Glomerular visceral epithelial cell (primary cell): ENCODE data around the gene SYNGR2.

Source experiments
- DNase-seq: peaks from one replicate; pipeline ENCODE4 v3.0.0-alpha.2; 2016; ENCODE audit errors: extremely low spot score

Gene SYNGR2

DNA sequence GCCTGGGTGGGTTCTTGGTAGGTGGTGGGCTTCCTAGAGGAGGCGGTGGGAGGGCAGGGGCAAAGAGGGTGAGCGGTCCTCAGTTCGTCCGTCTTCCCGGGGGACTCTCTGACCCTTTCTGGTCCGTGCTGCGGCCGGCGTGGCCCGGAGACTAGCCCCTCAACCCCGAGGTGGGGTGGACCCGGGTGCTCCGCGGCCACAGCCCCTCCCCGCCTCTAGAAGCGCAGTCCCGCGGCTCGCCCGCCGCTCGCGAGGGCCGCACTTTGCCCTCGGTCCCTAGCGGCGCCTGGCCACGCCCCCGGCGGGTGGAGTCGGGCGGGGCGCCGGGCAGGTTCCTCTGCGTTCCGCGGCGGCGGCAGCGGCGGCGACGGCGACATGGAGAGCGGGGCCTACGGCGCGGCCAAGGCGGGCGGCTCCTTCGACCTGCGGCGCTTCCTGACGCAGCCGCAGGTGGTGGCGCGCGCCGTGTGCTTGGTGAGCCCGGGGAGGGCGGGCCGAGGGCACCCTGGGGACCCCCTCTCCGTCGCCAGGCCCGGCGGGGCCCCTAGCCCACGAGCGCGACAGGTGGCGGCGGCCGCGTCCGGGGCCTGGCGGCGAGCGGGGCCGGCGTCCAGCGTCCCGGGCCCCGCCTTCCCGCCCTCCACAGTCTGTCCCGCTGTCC is at the start of gene SYNGR2:
Gene SYNGR2, plus strand, starts transcription at position 340 of the 661 bp plus-strand sequence. Its CDS starts 36 bp downstream, at position 376.
- DNase-seq = peak; percentile 80

DNA sequence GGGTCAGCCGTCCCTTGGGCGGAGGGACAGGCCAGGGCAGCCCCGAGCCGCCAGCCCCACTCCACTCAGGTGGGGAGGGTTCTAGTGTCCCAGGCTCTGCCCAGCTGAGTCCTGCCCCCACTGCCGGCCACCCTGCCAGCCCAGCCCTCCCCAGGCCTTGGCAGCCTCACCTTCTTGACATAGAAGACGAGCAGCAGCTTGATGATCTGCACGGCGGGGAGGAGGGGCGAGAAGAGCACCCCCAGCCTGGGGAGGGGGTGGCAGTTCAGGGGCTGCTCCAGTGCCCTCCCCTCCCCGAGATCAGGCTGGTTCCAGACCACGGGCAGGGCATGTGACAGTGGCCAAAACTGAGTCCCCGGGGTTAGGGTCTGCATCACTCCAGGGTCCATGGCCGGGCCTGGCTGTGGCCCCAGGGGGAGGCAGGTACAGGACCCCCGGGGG is 49.6 kb upstream of the SYNGR2 start:
- DNase-seq = no peak

DNA sequence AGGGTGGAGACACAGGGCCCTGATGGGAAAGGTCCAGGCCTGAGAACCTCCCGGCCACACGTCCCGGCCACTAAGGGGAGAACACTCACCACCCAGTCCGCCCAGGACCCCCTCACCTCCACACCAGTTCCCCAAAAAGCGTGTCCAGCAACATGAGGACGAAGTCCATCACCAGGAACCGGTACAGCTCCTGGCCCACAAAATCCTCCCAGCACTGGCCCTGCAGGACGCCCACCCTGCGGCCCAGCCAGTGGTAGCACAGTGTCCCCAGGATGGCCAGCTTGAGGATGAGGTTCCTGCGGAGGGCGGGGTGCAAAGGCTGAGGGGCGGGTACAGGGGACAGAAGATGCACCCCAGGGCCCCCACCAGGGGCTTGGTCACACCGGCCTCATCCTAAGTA is 47.8 kb upstream of the SYNGR2 start:
- DNase-seq = no peak

DNA sequence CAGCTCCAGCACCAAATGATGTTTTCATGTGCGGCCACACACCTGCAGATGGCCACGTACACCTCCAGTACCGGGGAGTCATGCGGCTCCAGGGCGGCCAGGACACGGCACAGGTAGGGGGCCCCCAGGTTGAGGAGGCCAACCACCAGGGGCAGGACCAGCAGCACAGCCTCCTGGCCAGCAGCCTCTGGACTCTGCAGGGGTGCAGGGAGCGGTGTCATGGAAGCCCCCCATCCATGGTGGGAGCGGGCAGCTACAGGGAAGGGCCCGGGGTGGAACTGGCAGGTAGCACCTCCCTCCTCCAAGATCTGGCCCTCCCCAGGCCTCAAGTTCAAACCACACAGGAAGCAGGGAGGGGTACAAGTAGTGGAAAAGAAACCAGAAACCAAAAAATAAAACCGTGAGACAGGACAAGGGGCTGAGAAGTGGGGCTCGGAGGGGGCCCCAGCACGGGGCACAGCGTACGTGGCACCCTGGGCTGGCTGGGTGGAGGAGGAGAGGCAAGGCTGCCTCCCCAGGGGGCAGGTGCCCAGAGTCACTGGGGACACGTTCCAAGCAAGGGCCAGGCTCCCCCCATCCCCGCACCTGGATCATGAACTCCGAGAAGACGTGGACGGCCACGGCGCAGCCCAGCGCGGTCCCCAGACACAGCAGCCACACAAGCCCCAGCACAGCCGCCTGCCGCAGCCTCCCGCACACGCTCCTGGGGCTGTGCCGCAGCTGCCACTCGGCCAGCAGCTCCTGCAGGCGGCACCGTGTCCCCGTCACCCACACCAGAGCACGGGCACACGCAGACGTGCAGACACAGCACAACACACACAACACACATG is 47.2 kb upstream of the SYNGR2 start:
- no peak for DNase-seq

DNA sequence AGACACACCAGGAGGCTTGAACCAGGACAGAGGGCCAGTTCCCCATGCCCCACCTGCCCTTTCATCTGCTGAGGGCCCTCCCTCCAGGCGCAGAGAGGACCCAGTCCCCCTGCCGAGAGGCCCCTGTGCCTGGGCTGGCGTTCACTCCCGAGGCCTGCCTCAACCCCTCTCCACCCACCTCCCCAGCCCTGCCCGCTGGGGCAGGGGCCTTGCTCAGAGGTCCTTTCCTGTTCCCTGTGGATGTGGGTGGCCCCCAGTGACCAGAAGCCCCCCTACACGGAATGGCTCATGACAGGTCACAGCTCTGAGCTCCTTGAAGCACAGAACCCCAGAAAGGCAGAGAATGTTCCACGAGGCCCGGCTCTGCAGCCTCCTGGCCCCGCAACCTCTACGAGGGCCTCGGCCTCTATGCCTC is 46.6 kb upstream of the SYNGR2 start:
- no peak for DNase-seq

GRCh38 chr17:78122216-78122930 is 46.0 kb upstream of the SYNGR2 start:
- no peak for DNase-seq

DNA sequence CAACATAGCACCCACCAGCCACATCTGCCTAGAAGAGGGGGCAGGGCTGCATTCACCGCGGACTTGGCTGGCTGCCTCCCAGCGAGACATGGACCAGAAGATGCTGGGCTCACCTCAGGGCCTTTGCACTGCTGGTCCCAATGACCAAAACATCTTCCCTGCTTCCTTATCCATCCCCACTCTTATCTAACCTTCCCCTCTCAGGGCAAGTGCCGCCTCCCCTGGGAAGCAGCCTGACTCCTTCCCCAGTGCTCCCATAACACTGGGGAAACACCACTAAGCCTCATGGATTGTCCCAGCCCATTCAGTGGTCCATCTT is 45.5 kb upstream of the SYNGR2 start:
- no peak for DNase-seq

DNA sequence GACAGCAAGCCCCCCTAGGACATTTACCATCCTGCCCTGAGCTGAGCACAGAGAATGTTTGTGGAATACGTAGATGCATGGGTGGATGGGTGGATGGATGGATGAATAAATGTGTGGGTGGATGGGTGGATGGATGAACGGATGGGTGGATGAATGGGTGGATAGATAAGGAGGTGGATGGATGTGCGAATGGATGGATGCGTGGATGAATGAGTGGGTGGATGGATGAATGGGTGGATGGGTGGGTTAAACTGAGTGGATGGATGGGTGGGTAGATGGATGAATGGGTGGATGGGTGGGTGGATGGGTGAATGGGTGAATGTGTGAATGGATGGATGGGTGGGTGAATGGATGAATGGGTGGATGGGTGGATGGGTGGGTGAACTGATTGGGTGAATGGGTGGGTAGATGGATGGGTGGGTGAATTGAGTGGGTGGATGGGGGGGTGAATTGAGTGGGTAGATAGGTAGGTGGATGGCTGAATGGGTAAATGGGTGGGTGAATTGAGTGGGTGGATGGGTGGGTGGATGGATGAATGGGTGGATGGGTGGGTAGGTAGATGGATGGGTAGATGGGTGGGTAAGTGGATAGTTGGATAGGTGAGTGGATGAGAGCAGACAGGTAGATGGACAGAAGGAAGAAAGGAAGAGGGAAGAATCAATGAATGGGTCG is 45.0 kb upstream of the SYNGR2 start:
- no peak for DNase-seq

- no peak for DNase-seq
These were observed 44.1 kb upstream of the SYNGR2 start for GRCh38 chr17:78124081-78124835.

- DNase-seq = no peak
These were observed 43.6 kb upstream of the SYNGR2 start for GRCh38 chr17:78124836-78125137.

- DNase-seq = no peak
These were observed 43.1 kb upstream of the SYNGR2 start for GRCh38 chr17:78125138-78125913.

DNA sequence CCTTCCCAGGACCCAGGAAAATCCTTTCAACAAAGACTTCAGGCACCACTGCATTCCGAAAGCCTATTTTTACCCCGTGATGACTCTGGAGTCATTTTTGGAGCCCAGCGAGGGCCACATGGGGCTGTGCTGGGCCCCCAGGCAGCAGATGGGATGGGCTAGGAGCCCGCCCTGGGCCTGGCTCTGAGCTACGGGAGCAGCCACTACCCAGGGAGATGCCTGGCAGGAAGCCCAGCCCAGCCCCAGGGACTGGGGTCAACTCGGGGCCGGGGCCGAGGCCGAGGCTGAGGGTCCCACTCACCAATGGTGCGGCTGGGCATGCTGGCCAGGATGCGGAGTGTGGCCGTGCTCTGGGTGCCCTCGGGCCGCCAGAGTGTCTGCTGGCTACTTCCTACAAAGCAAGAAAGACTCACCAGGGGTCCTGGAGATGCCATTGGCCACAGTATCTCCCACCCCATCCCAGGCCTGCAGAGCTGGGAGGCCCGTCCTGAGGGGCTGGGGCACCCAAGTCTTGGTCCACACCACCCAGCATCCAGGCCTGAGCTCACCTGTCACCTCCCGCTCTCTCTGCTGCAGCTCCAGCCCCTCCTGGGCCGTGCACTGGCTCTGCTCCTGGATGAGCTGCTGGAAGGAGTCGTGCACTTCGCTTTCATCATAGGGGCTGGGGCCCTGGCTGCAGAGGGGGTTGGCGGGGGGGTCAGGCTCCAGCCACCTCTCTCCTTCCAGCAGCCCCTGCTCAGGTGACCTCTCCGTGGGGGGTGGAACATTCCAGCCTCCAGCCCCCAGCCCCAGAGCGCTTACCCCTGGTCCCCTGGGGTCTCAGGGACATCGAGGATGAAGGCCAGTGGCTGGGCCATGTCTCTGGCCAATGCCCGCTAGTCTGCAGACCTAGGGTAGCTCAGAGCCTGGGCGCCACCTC is 42.1 kb upstream of the SYNGR2 start:
- no peak for DNase-seq

GRCh38 chr17:78126895-78127238 is 41.5 kb upstream of the SYNGR2 start:
- no peak for DNase-seq

DNA sequence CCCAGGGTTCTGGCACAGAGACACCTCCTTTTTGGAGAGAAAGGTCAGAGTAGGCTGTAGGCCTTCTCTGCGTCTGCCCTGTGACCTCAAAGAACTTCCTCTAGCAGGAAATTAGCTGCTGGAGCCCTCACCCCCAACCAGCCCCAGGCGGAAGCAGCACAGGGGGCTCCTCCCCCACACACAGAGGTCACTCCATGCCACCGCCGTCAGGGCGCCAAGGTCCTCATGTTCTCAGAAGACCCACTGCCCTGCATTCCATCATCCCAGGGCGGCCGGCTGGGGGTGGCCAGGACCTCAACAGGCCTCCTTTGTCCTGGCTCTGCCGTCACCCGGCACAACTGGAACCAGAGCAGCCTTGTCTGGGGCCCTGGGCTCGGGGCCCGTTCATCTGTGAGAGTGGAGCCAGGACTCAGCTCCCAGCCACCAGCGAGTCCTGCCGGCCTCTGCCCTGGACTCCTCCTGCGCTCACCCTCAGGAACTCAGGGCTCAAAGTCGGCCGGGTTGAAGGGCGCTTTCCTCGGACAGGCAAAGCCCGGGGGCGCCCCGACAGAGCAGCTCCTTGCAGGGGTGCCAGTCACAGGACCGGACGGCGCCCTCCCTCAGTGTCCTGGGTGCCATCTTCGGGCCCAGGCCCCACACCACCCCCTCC is 41.0 kb upstream of the SYNGR2 start:
- DNase-seq = no peak

DNA sequence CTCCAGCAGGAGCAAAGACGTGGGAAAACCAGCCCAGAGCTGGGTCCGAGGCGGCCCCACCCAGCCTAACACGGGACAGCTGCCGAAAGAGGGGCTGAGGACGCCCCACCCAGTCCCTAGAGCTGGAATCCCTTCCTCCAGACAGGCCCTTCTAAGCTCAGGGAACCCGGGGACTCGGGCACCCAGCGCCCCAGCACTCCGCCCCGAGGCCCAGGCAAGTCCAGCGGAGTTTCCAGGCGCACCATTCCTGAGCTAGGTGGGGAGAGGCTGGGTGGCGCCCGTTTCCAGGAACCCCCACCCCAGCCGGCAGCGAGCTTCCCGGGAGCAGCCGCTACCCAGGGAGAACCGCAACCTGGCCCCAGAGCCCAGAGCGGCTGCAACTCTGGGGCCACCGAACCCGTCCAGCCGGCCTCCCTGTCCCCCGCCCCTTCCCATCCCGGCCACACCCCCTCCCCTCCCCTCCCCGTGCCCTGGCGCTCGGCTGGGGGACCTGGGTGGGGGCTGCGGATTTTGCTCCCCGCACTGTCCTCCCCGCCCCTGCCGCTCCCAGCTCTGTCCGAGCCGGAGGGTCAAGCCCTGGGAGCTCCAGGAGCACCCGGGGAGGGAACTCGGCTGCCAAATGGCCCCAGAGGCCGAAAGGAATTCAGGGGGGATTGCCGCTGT is 40.4 kb upstream of the SYNGR2 start:
- no peak for DNase-seq

DNA sequence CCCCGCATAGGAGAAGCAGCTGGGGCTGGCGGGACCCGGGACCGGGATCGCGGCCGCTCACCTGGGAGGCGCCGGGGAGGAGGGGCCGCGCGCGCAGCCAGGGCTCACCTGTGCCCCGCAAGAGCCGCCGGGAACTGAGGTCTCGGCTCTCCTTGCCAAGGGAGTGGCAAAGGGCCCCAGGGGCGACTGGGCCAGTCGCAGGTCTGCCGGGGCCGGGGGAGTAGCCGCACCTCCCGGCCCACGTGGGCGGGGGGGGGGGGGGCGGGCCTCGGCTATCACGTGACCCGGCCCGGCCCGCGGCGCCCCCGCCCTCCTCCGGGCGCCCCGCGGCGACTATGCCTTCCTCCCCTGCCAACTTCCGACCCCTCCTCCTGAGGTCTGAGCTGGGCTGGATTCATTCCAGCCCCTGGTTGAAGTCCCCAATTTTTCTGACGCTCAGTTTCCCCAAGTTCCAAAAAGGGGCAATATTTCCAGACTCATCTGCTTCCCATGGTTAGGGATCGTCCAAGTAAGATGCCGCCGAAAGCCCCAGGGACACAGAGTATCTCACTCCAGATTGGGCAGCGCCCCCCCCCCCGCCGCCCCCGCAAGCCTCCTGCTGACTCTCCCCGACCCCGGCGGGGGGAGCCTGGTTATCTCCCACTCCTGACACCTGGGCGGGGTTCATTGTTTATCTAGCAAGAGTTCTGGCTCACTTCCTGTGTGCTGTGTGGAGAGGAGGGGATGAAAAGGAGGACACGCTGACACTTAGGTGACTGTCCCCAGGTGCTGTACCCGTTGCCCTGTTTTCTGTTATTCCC is 39.6 kb upstream of the SYNGR2 start, which contains the start of gene TMC6:
Gene TMC6, minus strand, starts transcription at position 205 of the 800 bp plus-strand sequence. CDS start 1,923 bp downstream, outside the sequence.
- DNase-seq = peak; percentile 50

DNA sequence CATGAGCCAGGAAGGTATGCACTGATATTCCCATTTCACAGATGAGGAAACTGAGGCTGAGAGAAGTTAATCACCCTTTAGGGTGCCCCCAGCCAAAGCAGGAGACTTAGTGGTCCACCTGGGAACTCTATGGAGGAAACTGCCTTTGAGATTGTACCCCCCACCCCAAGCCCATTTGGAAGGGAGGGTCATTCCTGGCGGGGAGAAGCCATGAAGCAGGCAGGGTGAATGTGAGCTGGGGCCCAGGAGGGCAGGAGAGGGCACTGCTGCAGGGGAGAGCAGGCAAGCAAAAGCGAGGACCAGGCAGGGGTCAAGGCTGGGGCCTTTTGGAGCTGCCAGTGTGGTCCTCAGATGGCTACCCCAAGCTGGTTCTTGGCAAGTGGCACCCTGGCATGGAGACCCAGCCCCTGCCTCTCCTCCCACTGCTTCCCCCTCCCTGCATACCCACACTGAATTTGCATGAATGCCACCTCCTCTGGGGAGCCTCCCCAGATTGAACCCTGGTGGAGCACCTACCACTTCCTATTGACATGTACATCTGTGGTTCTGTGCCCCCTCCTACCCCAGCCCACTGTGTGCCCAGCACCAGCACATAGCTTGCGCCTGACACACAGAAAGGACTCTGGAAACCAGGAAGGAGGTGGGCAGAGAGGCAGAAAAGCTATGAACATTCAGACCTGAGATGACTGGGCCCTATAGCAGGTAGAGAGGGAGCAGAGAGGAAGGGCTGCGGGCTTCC is 38.9 kb upstream of the SYNGR2 start:
- no peak for DNase-seq
